Neural cell (in vitro differentiated cells): ENCODE measurements around the gene CAMK1D. TPM values are rescaled to one million over a fixed set of nuclear protein-coding genes. Genes with fewer than 3 reads are reported as not detected.

Experiments
- H2AFZ ChIP-seq: fragments of 200-600, 300-800 bp; sonication (generic), shearing (Covaris generic); 2 replicates; pipeline ENCODE4 v1.6.0; 2014; ENCODE audit warnings: low read depth, mild to moderate bottlenecking, antibody characterized with exemption, low read length, moderate library complexity
- H3F3A ChIP-seq: fragments of 200-600 bp; shearing (Covaris generic); 2 replicates; pipeline ENCODE4 v1.6.1; 2016; ENCODE audit warnings: mild to moderate bottlenecking, moderate library complexity, mixed read lengths, antibody characterized with exemption, low read length; ENCODE audit not compliant: insufficient read depth, poor library complexity, severe bottlenecking
- H3K27ac ChIP-seq: fragments of 200-600, 300-800 bp; sonication (generic), shearing (Covaris generic); 2 replicates; pipeline ENCODE4 v1.5.1; 2014; ENCODE audit warnings: mild to moderate bottlenecking, low read length, moderate library complexity
- H3K27me3 ChIP-seq: fragments of 300-800, 200-600 bp; sonication (generic), shearing (Covaris generic); 2 replicates; pipeline ENCODE4 v1.6.0; 2014; ENCODE audit warnings: mild to moderate bottlenecking, low read depth, low read length, moderate library complexity; ENCODE audit not compliant: insufficient read depth
- H3K36me3 ChIP-seq: fragments of 300-800, 200-600 bp; sonication (generic), shearing (Covaris generic); 2 replicates; pipeline ENCODE4 v1.5.1; 2014; ENCODE audit warnings: mild to moderate bottlenecking, antibody characterized with exemption, low read length, moderate library complexity; ENCODE audit not compliant: insufficient read depth
- H3K4me2 ChIP-seq: fragments of 300-800, 200-600 bp; sonication (generic), shearing (Covaris generic); 2 replicates; pipeline ENCODE4 v1.6.0; 2014; ENCODE audit warnings: mild to moderate bottlenecking, low read length
- H3K4me3 ChIP-seq: fragments of 300-800, 200-600 bp; sonication (generic), shearing (Covaris generic); 2 replicates; pipeline ENCODE4 v1.5.1; 2014; ENCODE audit warnings: mild to moderate bottlenecking, low read length, moderate library complexity
- H3K79me2 ChIP-seq: fragments of 200-600 bp; shearing (Covaris generic); replicated peaks from 2 replicates; pipeline ENCODE4 v1.6.0; 2014; ENCODE audit warnings: mild to moderate bottlenecking, low read length, moderate library complexity; ENCODE audit not compliant: insufficient read depth
- H3K9ac ChIP-seq: fragments of 300-800, 200-600 bp; sonication (generic), shearing (Covaris generic); 2 replicates; pipeline ENCODE4 v1.6.1; 2016; ENCODE audit warnings: mild to moderate bottlenecking, low read length, mixed read lengths
- H3K9me2 ChIP-seq: fragments of 200-600 bp; shearing (Covaris generic); 2 replicates; pipeline ENCODE4 v1.6.1; 2016; ENCODE audit warnings: mild to moderate bottlenecking, low read length, mixed read lengths; ENCODE audit not compliant: insufficient read depth
- H3K9me3 ChIP-seq: fragments of 200-600, 300-800 bp; sonication (generic), shearing (Covaris generic); 2 replicates; pipeline ENCODE4 v1.6.1; 2016; ENCODE audit warnings: mild to moderate bottlenecking, mixed run types, low read length, moderate library complexity, mixed read lengths
- H4K20me1 ChIP-seq: fragments of 200-600 bp; shearing (Covaris generic); 2 replicates; pipeline ENCODE4 v1.6.1; 2016; ENCODE audit warnings: mild to moderate bottlenecking, mixed run types; ENCODE audit not compliant: insufficient read depth
- EP300 ChIP-seq: fragments of 450-650 bp; conservative IDR thresholded peaks from 2 replicates; pipeline ENCODE4 v1.6.1; 2014; ENCODE audit warnings: antibody characterized with exemption, mild to moderate bottlenecking, moderate library complexity; ENCODE audit not compliant: poor library complexity, severe bottlenecking
- EZH2 ChIP-seq: fragments of 200-600, 300-800 bp; shearing (Covaris generic), sonication (generic); IDR thresholded peaks from 2 replicates; pipeline ENCODE4 v1.6.1; 2014; ENCODE audit warnings: antibody characterized with exemption, low read length, borderline replicate concordance, mild to moderate bottlenecking; ENCODE audit not compliant: insufficient read depth, poor library complexity, severe bottlenecking
- MXI1 ChIP-seq: fragments of 450-650 bp; conservative IDR thresholded peaks from 2 replicates; pipeline ENCODE4 v1.6.1; 2014; ENCODE audit warnings: antibody characterized with exemption, mild to moderate bottlenecking; ENCODE audit not compliant: poor library complexity, severe bottlenecking
- POLR2AphosphoS5 ChIP-seq: IDR thresholded peaks from 2 replicates; pipeline ENCODE4 v1.6.1; 2012
- RAD21 ChIP-seq: fragments of 450-650 bp; conservative IDR thresholded peaks from 2 replicates; pipeline ENCODE4 v1.6.1; 2014; ENCODE audit warnings: antibody characterized with exemption, mild to moderate bottlenecking, moderate library complexity
- SMC3 ChIP-seq: fragments of 450-650 bp; conservative IDR thresholded peaks from 2 replicates; pipeline ENCODE4 v1.6.1; 2014; ENCODE audit warnings: antibody characterized with exemption, mild to moderate bottlenecking, moderate library complexity; ENCODE audit not compliant: poor library complexity
- TAF1 ChIP-seq: IDR thresholded peaks from 2 replicates; pipeline ENCODE4 v1.6.1; 2012; ENCODE audit warnings: low read depth
- polyA plus RNA-seq: library from polyadenylated mRNA; depleted of rRNA; stranded (reverse); fragments of >200 nt; gene quantifications from 2 replicates; pipeline ENCODE4 v1.2.3, GENCODE V29; 2014
- TF ChIP-seq, protein P1 (sequence below): fragments of 450-650 bp; IDR thresholded peaks from 2 replicates; pipeline ENCODE4 v1.5.1; 2014; ENCODE audit warnings: antibody characterized with exemption, mild to moderate bottlenecking, moderate library complexity; ENCODE audit not compliant: poor library complexity, severe bottlenecking
- TF ChIP-seq, protein P2 (sequence below): IDR thresholded peaks from 2 replicates; pipeline ENCODE4 v1.6.1; 2012; ENCODE audit warnings: borderline replicate concordance

CAMK1D gene
- polyA plus RNA-seq, 1 donor from 2014 or later = 13.8 TPM

DNA sequence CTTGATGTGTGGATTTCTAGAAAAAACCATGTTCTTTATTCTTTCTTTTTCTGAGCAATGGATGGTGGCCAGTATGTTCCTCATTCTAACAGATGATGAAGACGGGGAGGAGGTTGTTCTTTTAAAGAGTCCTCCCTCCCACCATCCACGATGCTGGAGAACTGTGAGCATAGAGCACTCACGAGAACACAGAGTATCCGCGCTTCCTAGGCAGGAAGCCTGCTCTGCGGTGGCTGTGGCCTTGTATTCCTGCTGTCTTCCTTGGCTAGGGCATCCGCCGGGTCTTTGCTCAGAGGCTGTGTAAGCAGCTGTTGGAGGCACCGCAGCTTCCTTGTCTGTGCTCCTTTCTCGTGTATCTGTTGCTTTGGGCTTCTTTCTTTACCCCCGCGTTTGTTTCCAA is 437.9 kb downstream of the CAMK1D start:
- Histone ChIP-seq H4K20me1 (no peaks in the 10 kb centered on the region), H3K36me3 (no peaks in the 10 kb centered on the region), H3K4me2 (no peak overlapping the region), H3K9me2 (no peaks in the 10 kb centered on the region), H3K9ac (no peak overlapping the region), H3K27ac (no peak overlapping the region), H2AFZ (no peak overlapping the region), H3F3A (no peaks in the 10 kb centered on the region), H3K9me3 (peaks cover 6% of the 10 kb centered on the region), H3K79me2 (no peaks in the 10 kb centered on the region), H3K4me3 (no peak overlapping the region), H3K27me3 (no peaks in the 10 kb centered on the region)
- TF ChIP-seq TAF1 (no peak), MXI1 (no peak), POLR2AphosphoS5 (no peak), EP300 (no peak), SMC3 (no peak), EZH2 (no peak), RAD21 (no peak)
- TF ChIP-seq, protein P1, sequence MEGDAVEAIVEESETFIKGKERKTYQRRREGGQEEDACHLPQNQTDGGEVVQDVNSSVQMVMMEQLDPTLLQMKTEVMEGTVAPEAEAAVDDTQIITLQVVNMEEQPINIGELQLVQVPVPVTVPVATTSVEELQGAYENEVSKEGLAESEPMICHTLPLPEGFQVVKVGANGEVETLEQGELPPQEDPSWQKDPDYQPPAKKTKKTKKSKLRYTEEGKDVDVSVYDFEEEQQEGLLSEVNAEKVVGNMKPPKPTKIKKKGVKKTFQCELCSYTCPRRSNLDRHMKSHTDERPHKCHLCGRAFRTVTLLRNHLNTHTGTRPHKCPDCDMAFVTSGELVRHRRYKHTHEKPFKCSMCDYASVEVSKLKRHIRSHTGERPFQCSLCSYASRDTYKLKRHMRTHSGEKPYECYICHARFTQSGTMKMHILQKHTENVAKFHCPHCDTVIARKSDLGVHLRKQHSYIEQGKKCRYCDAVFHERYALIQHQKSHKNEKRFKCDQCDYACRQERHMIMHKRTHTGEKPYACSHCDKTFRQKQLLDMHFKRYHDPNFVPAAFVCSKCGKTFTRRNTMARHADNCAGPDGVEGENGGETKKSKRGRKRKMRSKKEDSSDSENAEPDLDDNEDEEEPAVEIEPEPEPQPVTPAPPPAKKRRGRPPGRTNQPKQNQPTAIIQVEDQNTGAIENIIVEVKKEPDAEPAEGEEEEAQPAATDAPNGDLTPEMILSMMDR = no peak
- TF ChIP-seq, protein P2, sequence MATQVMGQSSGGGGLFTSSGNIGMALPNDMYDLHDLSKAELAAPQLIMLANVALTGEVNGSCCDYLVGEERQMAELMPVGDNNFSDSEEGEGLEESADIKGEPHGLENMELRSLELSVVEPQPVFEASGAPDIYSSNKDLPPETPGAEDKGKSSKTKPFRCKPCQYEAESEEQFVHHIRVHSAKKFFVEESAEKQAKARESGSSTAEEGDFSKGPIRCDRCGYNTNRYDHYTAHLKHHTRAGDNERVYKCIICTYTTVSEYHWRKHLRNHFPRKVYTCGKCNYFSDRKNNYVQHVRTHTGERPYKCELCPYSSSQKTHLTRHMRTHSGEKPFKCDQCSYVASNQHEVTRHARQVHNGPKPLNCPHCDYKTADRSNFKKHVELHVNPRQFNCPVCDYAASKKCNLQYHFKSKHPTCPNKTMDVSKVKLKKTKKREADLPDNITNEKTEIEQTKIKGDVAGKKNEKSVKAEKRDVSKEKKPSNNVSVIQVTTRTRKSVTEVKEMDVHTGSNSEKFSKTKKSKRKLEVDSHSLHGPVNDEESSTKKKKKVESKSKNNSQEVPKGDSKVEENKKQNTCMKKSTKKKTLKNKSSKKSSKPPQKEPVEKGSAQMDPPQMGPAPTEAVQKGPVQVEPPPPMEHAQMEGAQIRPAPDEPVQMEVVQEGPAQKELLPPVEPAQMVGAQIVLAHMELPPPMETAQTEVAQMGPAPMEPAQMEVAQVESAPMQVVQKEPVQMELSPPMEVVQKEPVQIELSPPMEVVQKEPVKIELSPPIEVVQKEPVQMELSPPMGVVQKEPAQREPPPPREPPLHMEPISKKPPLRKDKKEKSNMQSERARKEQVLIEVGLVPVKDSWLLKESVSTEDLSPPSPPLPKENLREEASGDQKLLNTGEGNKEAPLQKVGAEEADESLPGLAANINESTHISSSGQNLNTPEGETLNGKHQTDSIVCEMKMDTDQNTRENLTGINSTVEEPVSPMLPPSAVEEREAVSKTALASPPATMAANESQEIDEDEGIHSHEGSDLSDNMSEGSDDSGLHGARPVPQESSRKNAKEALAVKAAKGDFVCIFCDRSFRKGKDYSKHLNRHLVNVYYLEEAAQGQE = no peak

DNA sequence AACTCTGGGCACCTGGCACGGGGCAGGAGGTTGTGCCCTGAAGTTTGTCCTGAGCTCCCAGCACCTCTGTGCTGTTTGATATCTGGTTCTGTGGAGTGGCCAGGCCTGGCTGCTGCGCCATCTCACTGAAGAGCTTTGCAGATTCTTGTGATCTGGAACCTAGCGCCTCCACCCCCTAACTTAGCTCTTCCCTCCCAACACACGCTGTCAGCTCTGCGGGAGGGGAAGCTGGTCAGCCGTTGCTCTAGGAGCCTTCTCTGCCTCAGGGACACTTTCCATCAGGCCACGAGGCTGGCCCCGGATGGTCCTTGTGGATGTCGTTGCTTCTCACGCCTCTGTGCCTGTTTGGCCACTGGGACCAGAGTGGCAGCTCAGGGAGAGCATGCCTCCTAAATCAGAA is 438.9 kb downstream of the CAMK1D start:
- Histone ChIP-seq H3K9me3 (peaks cover 6% of the 10 kb centered on the region), H3F3A (no peaks in the 10 kb centered on the region), H3K4me2 (no peak overlapping the region), H3K36me3 (no peaks in the 10 kb centered on the region), H3K27me3 (no peaks in the 10 kb centered on the region), H3K4me3 (no peak overlapping the region), H3K9ac (no peak overlapping the region), H3K79me2 (no peaks in the 10 kb centered on the region), H3K27ac (no peak overlapping the region), H2AFZ (no peak overlapping the region), H3K9me2 (no peaks in the 10 kb centered on the region), H4K20me1 (no peaks in the 10 kb centered on the region)
- TF ChIP-seq SMC3 (no peak), TAF1 (no peak), RAD21 (no peak), MXI1 (no peak)
- TF ChIP-seq, protein P1 = no peak
